Activated T-helper 2 cell treated with anti-CD3 and anti-CD28 coated beads, Interferon-gamma antibody, Interleukin-2, Interleukin-4, amounts not matched to agents 10 μg/mL and 5 μg/mL and 100 μg/mL, durations not matched to agents 14 hours and 24 hours and 36 hours (primary cell): ENCODE data around the gene AREL1. TPM values are rescaled to one million over a fixed set of nuclear protein-coding genes. Genes with fewer than 3 reads are reported as not detected.

Experiments used
- DNase-seq: peaks from one replicate; pipeline ENCODE4 v3.0.0; 2021; ENCODE audit warnings: low spot score
- H3K27ac Mint-ChIP-seq: one replicate; pipeline ENCODE4 v1.8.0; 2021; ENCODE audit warnings: mixed read lengths
- H3K27me3 Mint-ChIP-seq: one replicate; pipeline ENCODE4 v1.8.0; 2021; ENCODE audit warnings: low read depth, mixed read lengths
- H3K36me3 Mint-ChIP-seq: one replicate; pipeline ENCODE4 v1.8.0; 2021; ENCODE audit warnings: low read depth, mixed read lengths
- H3K4me1 Mint-ChIP-seq: one replicate; pipeline ENCODE4 v1.8.0; 2021; ENCODE audit warnings: low read depth, mixed read lengths
- H3K4me3 Mint-ChIP-seq: one replicate; pipeline ENCODE4 v1.8.0; 2021; ENCODE audit warnings: low read depth, mild to moderate bottlenecking, moderate library complexity, mixed read lengths
- H3K9me3 Mint-ChIP-seq: one replicate; pipeline ENCODE4 v1.8.0; 2021; ENCODE audit warnings: mixed read lengths
- intact Hi-C: fragments of 100-400 bp; cut with micrococcal nuclease; formaldehyde crosslinking; loops from one replicate; pipeline ENCODE4 v1.15.1; 2023
- total RNA-seq: library from RNA; stranded (reverse); gene quantifications from 2 replicates; pipeline ENCODE4 v1.2.3, GENCODE V29; 2022

The AREL1 gene
- total RNA-seq, 1 donor from 2014 or later: 40.0 TPM

- Mint-ChIP-seq H3K27ac (no peak overlapping the region), H3K9me3 (no peaks in the 10 kb centered on the region)
Measured at GRCh38 chr14:74650927-74651686, 61.8 kb downstream of the AREL1 start.

GRCh38 chr14:74649673-74650072 lies 63.2 kb downstream of the AREL1 start:
- Mint-ChIP-seq H3K4me3 (no peak overlapping the region), H3K4me1 (peaks cover 3% of the 10 kb centered on the region), H3K27me3 (no peaks in the 10 kb centered on the region), H3K27ac (no peak overlapping the region), H3K9me3 (no peaks in the 10 kb centered on the region), H3K36me3 (no peaks in the 10 kb centered on the region)
- intact Hi-C loops: no loop called here
- no peak for DNase-seq

More at GRCh38 chr14:74650927-74651686, 61.8 kb downstream of the AREL1 start:
- Mint-ChIP-seq H3K4me1 (peaks cover 4% of the 10 kb centered on the region), H3K36me3 (no peaks in the 10 kb centered on the region), H3K27me3 (no peaks in the 10 kb centered on the region), H3K4me3 (no peak overlapping the region)
- no peak for DNase-seq
- intact Hi-C loops: no loop called here

- Mint-ChIP-seq H3K36me3 (no peaks in the 10 kb centered on the region), H3K4me3 (no peak overlapping the region), H3K27ac (no peak overlapping the region), H3K4me1 (peaks cover 3% of the 10 kb centered on the region), H3K9me3 (no peaks in the 10 kb centered on the region), H3K27me3 (no peaks in the 10 kb centered on the region)
- intact Hi-C loops: no loop called here
- no peak for DNase-seq
Measured at GRCh38 chr14:74649167-74649566, 63.7 kb downstream of the AREL1 start.

- H3K9me3 Mint-ChIP-seq: no peaks in the 10 kb centered on the region
- H3K36me3 Mint-ChIP-seq: no peaks in the 10 kb centered on the region
- no peak overlapping the region for H3K27ac Mint-ChIP-seq
- no peaks in the 10 kb centered on the region for H3K27me3 Mint-ChIP-seq
- H3K4me1 Mint-ChIP-seq: peaks cover 3% of the 10 kb centered on the region
- no peak overlapping the region for H3K4me3 Mint-ChIP-seq
- DNase-seq: no peak
- intact Hi-C loops: no loop called here
Measured at GRCh38 chr14:74648601-74649000, 64.3 kb downstream of the AREL1 start.

GRCh38 chr14:74647678-74648461 lies 65.0 kb downstream of the AREL1 start:
- intact Hi-C loops: no loop called here
- H3K36me3 Mint-ChIP-seq: no peaks in the 10 kb centered on the region
- peaks cover 3% of the 10 kb centered on the region for H3K4me1 Mint-ChIP-seq
- DNase-seq: no peak
- H3K27me3 Mint-ChIP-seq: no peaks in the 10 kb centered on the region
- no peak overlapping the region for H3K27ac Mint-ChIP-seq
- no peak overlapping the region for H3K4me3 Mint-ChIP-seq
- H3K9me3 Mint-ChIP-seq: no peaks in the 10 kb centered on the region

GRCh38 chr14:74647061-74647677 lies 65.7 kb downstream of the AREL1 start:
- Mint-ChIP-seq H3K4me1 (peaks cover 3% of the 10 kb centered on the region), H3K36me3 (no peaks in the 10 kb centered on the region), H3K27me3 (no peaks in the 10 kb centered on the region), H3K4me3 (no peak overlapping the region), H3K27ac (no peak overlapping the region), H3K9me3 (no peaks in the 10 kb centered on the region)
- intact Hi-C loops: no loop called here
- no peak for DNase-seq

- no peaks in the 10 kb centered on the region for H3K4me1 Mint-ChIP-seq
Measured at GRCh38 chr14:74645756-74646470, 67.0 kb downstream of the AREL1 start.

GRCh38 chr14:74645244-74645643 lies 67.6 kb downstream of the AREL1 start:
- H3K9me3 Mint-ChIP-seq: no peaks in the 10 kb centered on the region
- H3K27me3 Mint-ChIP-seq: peaks cover under 1% of the 10 kb centered on the region
- no peaks in the 10 kb centered on the region for H3K36me3 Mint-ChIP-seq
- H3K4me3 Mint-ChIP-seq: no peak overlapping the region
- H3K27ac Mint-ChIP-seq: no peak overlapping the region
- DNase-seq: no peak
- intact Hi-C loops: no loop called here
- H3K4me1 Mint-ChIP-seq: no peaks in the 10 kb centered on the region

More at GRCh38 chr14:74645756-74646470, 67.0 kb downstream of the AREL1 start:
- no peak overlapping the region for H3K27ac Mint-ChIP-seq
- no peaks in the 10 kb centered on the region for H3K27me3 Mint-ChIP-seq
- no peak for DNase-seq
- intact Hi-C loops: no loop called here
- no peak overlapping the region for H3K4me3 Mint-ChIP-seq
- no peaks in the 10 kb centered on the region for H3K36me3 Mint-ChIP-seq
- no peaks in the 10 kb centered on the region for H3K9me3 Mint-ChIP-seq

GRCh38 chr14:74641601-74642391 lies 71.1 kb downstream of the AREL1 start:
- no peaks in the 10 kb centered on the region for H3K9me3 Mint-ChIP-seq
- no peak for DNase-seq
- no peaks in the 10 kb centered on the region for H3K4me1 Mint-ChIP-seq
- H3K27me3 Mint-ChIP-seq: peaks cover 5% of the 10 kb centered on the region
- no peaks in the 10 kb centered on the region for H3K36me3 Mint-ChIP-seq
- H3K27ac Mint-ChIP-seq: no peak overlapping the region
- H3K4me3 Mint-ChIP-seq: no peak overlapping the region
- intact Hi-C loops: no loop called here

GRCh38 chr14:74638966-74639365 lies 73.9 kb downstream of the AREL1 start:
- no peak overlapping the region for H3K27ac Mint-ChIP-seq
- peaks cover 10% of the 10 kb centered on the region for H3K27me3 Mint-ChIP-seq
- no peaks in the 10 kb centered on the region for H3K4me1 Mint-ChIP-seq
- H3K9me3 Mint-ChIP-seq: no peaks in the 10 kb centered on the region
- H3K36me3 Mint-ChIP-seq: no peaks in the 10 kb centered on the region
- H3K4me3 Mint-ChIP-seq: no peak overlapping the region
- intact Hi-C loops: no loop called here
- no peak for DNase-seq

- no peak for DNase-seq
- intact Hi-C loops: no loop called here
- Mint-ChIP-seq H3K27ac (no peak overlapping the region), H3K27me3 (peaks cover 13% of the 10 kb centered on the region), H3K4me1 (no peaks in the 10 kb centered on the region), H3K36me3 (no peaks in the 10 kb centered on the region), H3K4me3 (no peak overlapping the region), H3K9me3 (no peaks in the 10 kb centered on the region)
Measured at GRCh38 chr14:74638066-74638465, 74.8 kb downstream of the AREL1 start.

- intact Hi-C loops: no loop called here
Measured at GRCh38 chr14:74637178-74637550, 75.7 kb downstream of the AREL1 start.

More at GRCh38 chr14:74637178-74637550, 75.7 kb downstream of the AREL1 start:
- no peak for DNase-seq
- Mint-ChIP-seq H3K9me3 (no peaks in the 10 kb centered on the region), H3K4me3 (no peak overlapping the region), H3K36me3 (no peaks in the 10 kb centered on the region), H3K4me1 (no peaks in the 10 kb centered on the region), H3K27ac (no peak overlapping the region), H3K27me3 (peaks cover 16% of the 10 kb centered on the region)
